Lower leg skin (tissue), 4 donors: ENCODE measurements around the gene DAAM1. TPM values are rescaled to one million over a fixed set of nuclear protein-coding genes. Genes with fewer than 3 reads are reported as not detected.
A peak's percentile ranks its signal among the peaks of the same experiment; 100 is the strongest.

ENCODE experiments used
- DNase-seq, 2 donors: peaks; one replicate each; pipeline ENCODE4 v3.0.0-alpha.2; 2019; ENCODE audit warnings: low spot score in 2 of 2
- H3K4me3 ChIP-seq: fragments of 200-600 bp; sonication (generic); 2 replicates; pipeline ENCODE4 v1.5.1; 2017; ENCODE audit warnings: mild to moderate bottlenecking, low read depth; ENCODE audit not compliant: poor library complexity, severe bottlenecking
- POLR2A ChIP-seq, 2 donors: fragments of 450-650 bp; IDR thresholded peaks; one replicate each; pipeline ENCODE4 v1.6.1; 2016 to 2017; ENCODE audit warnings: antibody characterized with exemption in 2 of 2, mild to moderate bottlenecking in 1 of 2, moderate library complexity in 1 of 2
- WGBS, 2 donors: methylation state at CpG; one replicate each; pipeline ENCODE4 v1.1.5; 2018; 5-methylcytosine and 5-hydroxymethylcytosine counted together
- intact Hi-C: fragments of 100-400 bp; cut with DNase I; formaldehyde crosslinking; loops from one replicate; pipeline ENCODE4 v1.15.0; 2023; ENCODE audit warnings: low total_unique reads
- total RNA-seq, 4 donors: library from RNA; depleted of rRNA; stranded (reverse); fragments of >200 nt; gene quantifications; one replicate each; pipeline ENCODE4 v1.1.0, GENCODE V29; 2016
- TF ChIP-seq, protein P1 (sequence below), 3 donors: fragments of 450-650 bp; IDR thresholded peaks; one replicate each; pipeline ENCODE4 v1.5.1; 2016; ENCODE audit warnings: antibody characterized with exemption in 3 of 3, mild to moderate bottlenecking in 3 of 3, moderate library complexity in 2 of 3

DAAM1 gene
- total RNA-seq, 4 donors from 2014 or later = 155 to 194 (median 183) TPM

DNA sequence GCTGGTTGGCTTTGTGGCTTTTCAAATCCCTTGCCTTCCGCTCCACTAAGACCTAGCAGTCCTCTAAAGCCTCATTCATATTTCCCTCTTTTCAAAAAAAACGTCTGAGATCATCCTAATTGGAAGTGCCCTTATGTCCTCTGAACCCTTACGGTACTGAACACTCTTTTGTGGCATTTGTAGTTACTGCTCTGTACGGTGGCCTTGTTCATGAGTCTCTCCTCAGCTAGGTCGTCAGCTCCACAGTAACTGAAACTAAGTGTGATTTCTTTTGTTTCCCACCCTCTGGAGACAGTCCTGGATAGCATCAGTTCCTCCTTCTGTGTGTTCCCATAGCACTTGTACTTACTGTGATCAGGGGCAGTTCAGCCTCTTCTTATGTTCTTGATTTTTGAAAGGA lies 49.7 kb downstream of the DAAM1 start:
- no peak overlapping the region for H3K4me3 ChIP-seq
- intact Hi-C loops = no loop called here
- WGBS, 2 donors = 78% methylated on average over 5 of the region's 5 CpGs
- TF ChIP-seq POLR2A (IDR thresholded peaks at IDR 0.05) = no peak
- TF ChIP-seq, protein P1, sequence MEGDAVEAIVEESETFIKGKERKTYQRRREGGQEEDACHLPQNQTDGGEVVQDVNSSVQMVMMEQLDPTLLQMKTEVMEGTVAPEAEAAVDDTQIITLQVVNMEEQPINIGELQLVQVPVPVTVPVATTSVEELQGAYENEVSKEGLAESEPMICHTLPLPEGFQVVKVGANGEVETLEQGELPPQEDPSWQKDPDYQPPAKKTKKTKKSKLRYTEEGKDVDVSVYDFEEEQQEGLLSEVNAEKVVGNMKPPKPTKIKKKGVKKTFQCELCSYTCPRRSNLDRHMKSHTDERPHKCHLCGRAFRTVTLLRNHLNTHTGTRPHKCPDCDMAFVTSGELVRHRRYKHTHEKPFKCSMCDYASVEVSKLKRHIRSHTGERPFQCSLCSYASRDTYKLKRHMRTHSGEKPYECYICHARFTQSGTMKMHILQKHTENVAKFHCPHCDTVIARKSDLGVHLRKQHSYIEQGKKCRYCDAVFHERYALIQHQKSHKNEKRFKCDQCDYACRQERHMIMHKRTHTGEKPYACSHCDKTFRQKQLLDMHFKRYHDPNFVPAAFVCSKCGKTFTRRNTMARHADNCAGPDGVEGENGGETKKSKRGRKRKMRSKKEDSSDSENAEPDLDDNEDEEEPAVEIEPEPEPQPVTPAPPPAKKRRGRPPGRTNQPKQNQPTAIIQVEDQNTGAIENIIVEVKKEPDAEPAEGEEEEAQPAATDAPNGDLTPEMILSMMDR (IDR thresholded peaks at IDR 0.05) = no peak
- no peak for DNase-seq

DNA sequence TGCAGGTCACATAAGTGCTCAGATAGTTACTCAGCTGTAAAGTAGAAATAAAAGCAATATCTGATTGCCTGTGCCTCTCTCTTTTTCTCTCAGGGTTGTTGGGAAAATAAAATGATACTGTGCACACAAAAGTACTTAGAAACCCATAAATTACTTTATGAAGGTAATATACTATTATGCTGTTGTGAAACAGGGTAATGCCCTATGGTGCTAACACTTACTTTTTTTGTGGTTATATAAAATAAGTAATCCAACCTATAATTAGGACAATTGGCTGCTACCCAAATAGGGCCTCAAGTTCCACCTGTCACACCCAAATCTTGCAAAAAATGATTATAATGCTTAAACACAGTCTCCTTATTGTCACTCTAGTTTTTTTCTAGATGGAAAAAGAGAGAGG lies 50.6 kb downstream of the DAAM1 start:
- DNase-seq = no peak
- TF ChIP-seq POLR2A (IDR thresholded peaks at IDR 0.05) = no peak
- TF ChIP-seq, protein P1 (IDR thresholded peaks at IDR 0.05) = no peak
- intact Hi-C loops = no loop called here
- no peak overlapping the region for H3K4me3 ChIP-seq

DNA sequence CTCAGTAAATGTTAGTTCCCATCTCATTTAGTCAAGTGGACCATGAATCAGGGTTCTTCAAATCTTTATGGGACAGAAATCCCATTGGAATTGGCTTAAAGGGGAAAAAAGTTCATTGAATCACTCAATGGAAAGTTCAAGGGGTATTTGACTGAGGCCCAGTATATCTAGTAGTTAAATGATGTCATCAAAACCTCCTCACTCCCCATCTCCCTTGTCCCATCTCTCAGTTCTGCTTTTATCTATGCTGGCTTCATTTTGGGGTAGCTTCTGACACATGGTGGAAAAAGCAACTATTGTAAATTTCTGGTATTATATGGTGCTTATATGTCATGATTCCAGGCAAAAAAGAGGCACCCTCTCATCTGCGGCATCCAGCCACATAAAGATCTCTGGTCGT lies 51.9 kb downstream of the DAAM1 start:
- WGBS, 2 donors = 89 to 97% methylated on average over 2 of the region's 2 CpGs
- no peak for DNase-seq
- no peak overlapping the region for H3K4me3 ChIP-seq
- intact Hi-C loops = no loop called here
- TF ChIP-seq, protein P1 (IDR thresholded peaks at IDR 0.05) = no peak
- TF ChIP-seq POLR2A (IDR thresholded peaks at IDR 0.05) = no peak

DNA sequence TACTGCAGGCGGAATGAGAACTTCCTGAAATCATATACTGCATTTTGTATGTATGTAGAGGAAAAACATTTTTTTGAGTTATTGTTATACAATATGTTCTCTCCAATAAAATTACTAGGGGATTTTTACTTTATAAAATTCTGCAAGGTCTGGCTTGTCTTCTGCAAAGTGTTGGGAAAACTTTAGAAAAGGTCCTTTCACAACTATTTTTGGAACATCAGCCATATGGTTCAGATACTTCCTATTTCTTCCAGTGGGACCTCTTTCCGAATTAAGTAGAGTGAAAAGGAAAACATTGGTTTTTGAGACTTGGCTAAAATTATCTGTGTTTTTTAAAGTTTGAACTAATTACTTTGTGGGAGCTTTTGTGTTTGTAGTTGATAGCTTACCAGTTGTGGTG lies 52.7 kb downstream of the DAAM1 start:
- intact Hi-C loops = no loop called here
- no peak overlapping the region for H3K4me3 ChIP-seq
- no peak for TF ChIP-seq POLR2A (IDR thresholded peaks at IDR 0.05)
- TF ChIP-seq, protein P1 (IDR thresholded peaks at IDR 0.05) = no peak
- 69 to 73% methylated on average over 2 of the region's 2 CpGs for WGBS, 2 donors
- no peak for DNase-seq

DNA sequence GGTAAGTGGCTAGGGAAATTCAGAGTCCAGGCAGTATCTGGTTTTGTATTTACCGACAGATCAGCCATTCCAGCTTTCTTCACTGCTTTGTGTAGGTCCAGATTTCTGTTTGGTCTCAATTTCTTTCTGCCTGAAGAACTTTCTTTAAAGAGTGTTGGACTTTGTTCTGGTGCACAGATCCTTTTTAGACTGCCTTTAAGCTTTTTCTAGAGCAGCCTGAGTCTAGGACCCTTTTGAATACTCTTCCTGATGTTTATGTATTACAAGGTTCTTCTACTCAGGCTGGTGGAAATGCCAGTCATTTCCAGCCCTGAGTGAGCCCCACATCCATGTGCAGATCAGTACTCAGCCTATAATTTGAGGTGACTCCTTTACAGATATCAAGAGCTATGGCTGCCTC lies 54.7 kb downstream of the DAAM1 start:
- DNase-seq = no peak
- H3K4me3 ChIP-seq = no peak overlapping the region
- intact Hi-C loops = no loop called here
- WGBS, 2 donors = 88 to 94% methylated on average over 1 of the region's 1 CpG
- no peak for TF ChIP-seq POLR2A (IDR thresholded peaks at IDR 0.05)
- TF ChIP-seq, protein P1 (IDR thresholded peaks at IDR 0.05) = no peak

DNA sequence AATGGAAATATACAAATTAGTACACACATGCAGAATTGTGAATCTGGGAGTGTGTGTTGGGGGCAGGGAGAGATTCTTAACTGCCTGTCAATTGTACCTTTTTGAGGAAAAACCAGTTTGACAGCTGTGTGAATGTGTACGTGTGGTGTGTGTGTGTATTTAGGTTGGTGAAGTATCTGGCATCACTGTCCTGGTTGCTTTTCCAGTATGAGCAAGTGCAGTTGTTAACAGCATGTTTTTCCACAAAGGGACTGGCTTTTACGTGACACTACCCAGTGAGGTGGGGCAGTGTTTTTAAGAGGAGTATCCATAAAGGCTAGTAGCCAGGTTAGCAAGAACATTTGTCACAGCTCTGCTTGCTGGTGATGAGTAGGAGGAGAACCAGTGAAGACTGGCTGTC lies 56.1 kb downstream of the DAAM1 start:
- peak in 1 of 2 donors; percentile 32 for DNase-seq
- H3K4me3 ChIP-seq = no peak overlapping the region
- intact Hi-C loops = no loop called here
- TF ChIP-seq, protein P1 (IDR thresholded peaks at IDR 0.05) = no peak
- no peak for TF ChIP-seq POLR2A (IDR thresholded peaks at IDR 0.05)
- 38 to 50% methylated on average over 2 of the region's 2 CpGs for WGBS, 2 donors
